NCI-H748 (cell line): ENCODE measurements around the gene KLF13.
A peak's percentile ranks its signal among the peaks of the same experiment; 100 is the strongest.

ENCODE experiments used
- DNase-seq: peaks from one replicate; lab custom pipeline; 2025; ENCODE audit not compliant: unreplicated experiment; lab: John Stamatoyannopoulos, UW

The KLF13 gene

GRCh38 chr15:31326156-31326874 is at the start of gene KLF13:
TSS of gene KLF13 (plus strand) at chr15:31326835. CDS start at chr15:31327213, 378 bp downstream.
- peak; percentile 95 for DNase-seq

GRCh38 chr15:31277335-31278060 is 49.1 kb upstream of the KLF13 start:
- no peak for DNase-seq

- no peak for DNase-seq
Observed at GRCh38 chr15:31278061-31278445, 48.6 kb upstream of the KLF13 start.

- no peak for DNase-seq
Observed at GRCh38 chr15:31278544-31279220, 48.0 kb upstream of the KLF13 start.

GRCh38 chr15:31279221-31280045 is 47.2 kb upstream of the KLF13 start:
- DNase-seq = no peak

- DNase-seq = peak; percentile 68
Observed at GRCh38 chr15:31280046-31280830, 46.4 kb upstream of the KLF13 start.

- no peak for DNase-seq
Observed at GRCh38 chr15:31280831-31281216, 45.8 kb upstream of the KLF13 start.

- no peak for DNase-seq
Observed at GRCh38 chr15:31283043-31283442, 43.6 kb upstream of the KLF13 start.

GRCh38 chr15:31285772-31286261 is 40.8 kb upstream of the KLF13 start:
- DNase-seq = no peak

GRCh38 chr15:31291048-31291578 is 35.5 kb upstream of the KLF13 start:
- DNase-seq = no peak

- no peak for DNase-seq
Observed at GRCh38 chr15:31292391-31293015, 34.1 kb upstream of the KLF13 start.

- DNase-seq = no peak
Observed at GRCh38 chr15:31293655-31294054, 33.0 kb upstream of the KLF13 start.

GRCh38 chr15:31294067-31294466 is 32.6 kb upstream of the KLF13 start:
- no peak for DNase-seq

- peak; percentile 43 for DNase-seq
Observed at GRCh38 chr15:31295658-31296057, 31.0 kb upstream of the KLF13 start.

- no peak for DNase-seq
Observed at GRCh38 chr15:31296219-31296645, 30.4 kb upstream of the KLF13 start.

GRCh38 chr15:31296646-31297574 is 29.7 kb upstream of the KLF13 start:
- DNase-seq = peak; percentile 83

GRCh38 chr15:31297575-31298456 is 28.8 kb upstream of the KLF13 start:
- peak; percentile 40 for DNase-seq
